ENCODE measurements around the gene CELA2A. TPM values are rescaled to one million over a fixed set of nuclear protein-coding genes. Genes with fewer than 3 reads are reported as not detected.
"Not testable (repeated sequence)": the region's sequence is repeated elsewhere in the genome, so short reads cannot be mapped to it uniquely, and the experiment has no call there.

The CELA2A gene
- total RNA-seq, 2 donors from 2014 or later: 3.6 TPM; not detected in 1

DNA sequence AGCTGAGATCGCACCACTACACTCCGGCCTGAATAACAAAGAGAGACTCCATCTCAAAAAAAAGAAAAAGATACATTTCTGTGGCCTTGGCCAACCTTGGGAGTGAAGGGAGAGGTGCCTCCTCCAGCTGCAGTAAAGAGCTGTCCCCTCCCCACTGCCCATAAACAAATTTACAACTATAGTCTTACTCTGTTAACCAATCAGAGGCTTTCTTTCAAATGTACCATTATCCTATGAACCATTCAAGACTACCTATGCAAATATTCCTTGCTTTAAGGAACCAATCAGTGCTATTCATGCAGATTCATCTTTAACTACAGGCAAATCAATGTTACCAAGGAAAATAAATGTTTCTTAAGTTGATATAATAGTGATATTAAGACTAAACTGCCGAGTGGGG is 20.4 kb downstream of the CELA2A start:
- H3K9me3 ChIP-seq: no peaks in the 10 kb centered on the region
- H3K27ac ChIP-seq: no peak overlapping the region
- intact Hi-C loops (cut with DNase I): no loop called here
- TF ChIP-seq, protein P1, sequence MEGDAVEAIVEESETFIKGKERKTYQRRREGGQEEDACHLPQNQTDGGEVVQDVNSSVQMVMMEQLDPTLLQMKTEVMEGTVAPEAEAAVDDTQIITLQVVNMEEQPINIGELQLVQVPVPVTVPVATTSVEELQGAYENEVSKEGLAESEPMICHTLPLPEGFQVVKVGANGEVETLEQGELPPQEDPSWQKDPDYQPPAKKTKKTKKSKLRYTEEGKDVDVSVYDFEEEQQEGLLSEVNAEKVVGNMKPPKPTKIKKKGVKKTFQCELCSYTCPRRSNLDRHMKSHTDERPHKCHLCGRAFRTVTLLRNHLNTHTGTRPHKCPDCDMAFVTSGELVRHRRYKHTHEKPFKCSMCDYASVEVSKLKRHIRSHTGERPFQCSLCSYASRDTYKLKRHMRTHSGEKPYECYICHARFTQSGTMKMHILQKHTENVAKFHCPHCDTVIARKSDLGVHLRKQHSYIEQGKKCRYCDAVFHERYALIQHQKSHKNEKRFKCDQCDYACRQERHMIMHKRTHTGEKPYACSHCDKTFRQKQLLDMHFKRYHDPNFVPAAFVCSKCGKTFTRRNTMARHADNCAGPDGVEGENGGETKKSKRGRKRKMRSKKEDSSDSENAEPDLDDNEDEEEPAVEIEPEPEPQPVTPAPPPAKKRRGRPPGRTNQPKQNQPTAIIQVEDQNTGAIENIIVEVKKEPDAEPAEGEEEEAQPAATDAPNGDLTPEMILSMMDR (IDR thresholded peaks at IDR 0.05): no peak
- DNase-seq: no peak
- H3K9ac ChIP-seq (ENCODE audit: low read depth in 2 of 2, low read length in 2 of 2): no peak overlapping the region
- H3K36me3 ChIP-seq: no peaks in the 10 kb centered on the region
- no peaks in the 10 kb centered on the region for H3K27me3 ChIP-seq
- no peaks in the 10 kb centered on the region for H3K4me1 ChIP-seq
- H3K4me3 ChIP-seq: no peak overlapping the region

DNA sequence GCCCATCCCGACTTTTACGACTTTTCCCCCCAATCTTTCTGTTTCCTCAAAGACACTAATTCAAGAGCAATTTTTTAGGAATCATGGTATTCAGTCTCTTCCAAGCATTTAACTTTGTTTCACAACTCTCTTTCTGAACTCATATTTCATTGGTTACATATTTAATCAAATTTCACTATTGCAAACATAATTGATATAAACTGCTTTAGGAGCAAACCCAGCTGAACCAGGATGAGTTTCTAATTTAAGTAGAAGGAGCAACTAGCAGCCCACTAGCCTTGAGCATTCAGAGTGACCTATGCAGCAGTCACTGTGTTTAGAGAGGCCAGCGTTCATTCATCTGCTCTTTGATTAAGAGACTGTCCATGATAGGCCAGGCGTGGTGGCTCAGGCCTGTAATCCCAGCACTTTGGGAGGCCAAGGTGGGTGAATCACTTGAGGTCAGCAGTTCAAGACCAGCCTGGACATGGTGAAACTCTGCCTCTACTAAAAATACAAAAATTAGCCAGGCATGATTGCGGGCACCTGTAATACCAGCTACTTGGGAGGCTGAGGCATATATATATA is 21.2 kb downstream of the CELA2A start:
- no peak overlapping the region for H3K27ac ChIP-seq
- no peaks in the 10 kb centered on the region for H3K4me1 ChIP-seq
- TF ChIP-seq, protein P1 (IDR thresholded peaks at IDR 0.05): no peak
- no peak overlapping the region for H3K4me3 ChIP-seq
- no peaks in the 10 kb centered on the region for H3K36me3 ChIP-seq
- H3K27me3 ChIP-seq: no peaks in the 10 kb centered on the region
- no peak for DNase-seq
- no peaks in the 10 kb centered on the region for H3K9me3 ChIP-seq
- intact Hi-C loops (cut with DNase I): no loop called here
- H3K9ac ChIP-seq (ENCODE audit: low read depth in 2 of 2, low read length in 2 of 2): no peak overlapping the region

DNA sequence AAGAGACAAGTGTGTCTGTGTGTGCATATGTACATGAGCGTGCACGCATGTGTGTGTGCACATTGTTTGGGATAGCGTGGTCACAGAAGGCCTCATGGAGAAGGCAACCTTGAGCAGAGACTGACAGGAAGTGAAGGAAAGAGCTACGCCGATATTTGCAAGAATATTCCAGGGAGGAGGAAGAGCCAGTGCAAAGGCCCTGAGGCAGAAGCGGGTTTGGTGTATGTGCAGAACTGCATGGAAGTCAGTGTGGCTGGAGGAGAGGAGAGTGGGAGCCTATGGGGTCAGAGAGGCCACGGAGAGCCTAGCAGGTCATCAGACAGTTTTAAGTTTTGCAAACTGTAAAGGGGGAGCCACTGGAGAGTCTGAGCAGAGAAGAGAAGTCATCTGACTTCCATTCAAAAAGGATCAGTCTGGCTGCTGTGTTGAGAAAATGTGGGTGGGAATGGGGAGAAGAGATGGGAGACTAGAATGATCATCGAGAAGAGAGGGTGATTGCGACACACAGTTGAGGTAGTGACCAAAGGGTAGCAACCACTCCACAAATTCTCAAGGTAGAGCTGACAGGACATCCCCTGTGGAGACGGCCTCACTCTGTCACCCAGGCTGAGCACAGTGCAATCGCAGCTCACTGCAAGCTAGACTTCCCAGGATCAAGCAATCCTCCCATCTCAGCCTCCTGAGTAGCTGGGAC is 23.3 kb downstream of the CELA2A start:
- TF ChIP-seq, protein P1 (IDR thresholded peaks at IDR 0.05): no peak
- Histone ChIP-seq H3K9me3 (no peaks in the 10 kb centered on the region), H3K4me3 (no peak overlapping the region), H3K9ac (ENCODE audit: low read depth in 2 of 2, low read length in 2 of 2) (no peak overlapping the region), H3K4me1 (no peaks in the 10 kb centered on the region), H3K27me3 (no peaks in the 10 kb centered on the region), H3K27ac (no peak overlapping the region), H3K36me3 (no peaks in the 10 kb centered on the region)
- no peak for DNase-seq
- intact Hi-C loops (cut with DNase I): no loop called here

DNA sequence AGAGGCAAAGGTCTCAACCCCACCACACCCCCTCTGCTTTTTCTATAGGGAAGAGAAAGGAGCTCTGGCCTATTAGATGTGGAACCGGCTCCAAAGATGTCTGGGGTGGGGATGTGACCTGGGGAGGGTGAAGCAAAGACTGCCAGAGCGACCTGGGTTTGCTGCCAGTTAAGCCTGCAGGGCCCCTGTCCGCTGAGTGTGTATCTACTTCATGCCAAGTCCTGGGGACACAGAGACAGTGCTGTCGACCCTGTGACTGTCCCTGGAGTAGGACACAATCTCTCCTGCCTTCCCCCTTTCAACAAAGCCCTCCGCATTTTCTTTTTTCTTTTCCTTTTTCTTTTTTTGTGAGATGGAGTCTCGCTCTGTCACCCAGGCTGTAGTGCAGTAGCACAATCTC is 25.9 kb downstream of the CELA2A start:
- DNase-seq; intact Hi-C loops (cut with DNase I): not testable (repeated sequence)

DNA sequence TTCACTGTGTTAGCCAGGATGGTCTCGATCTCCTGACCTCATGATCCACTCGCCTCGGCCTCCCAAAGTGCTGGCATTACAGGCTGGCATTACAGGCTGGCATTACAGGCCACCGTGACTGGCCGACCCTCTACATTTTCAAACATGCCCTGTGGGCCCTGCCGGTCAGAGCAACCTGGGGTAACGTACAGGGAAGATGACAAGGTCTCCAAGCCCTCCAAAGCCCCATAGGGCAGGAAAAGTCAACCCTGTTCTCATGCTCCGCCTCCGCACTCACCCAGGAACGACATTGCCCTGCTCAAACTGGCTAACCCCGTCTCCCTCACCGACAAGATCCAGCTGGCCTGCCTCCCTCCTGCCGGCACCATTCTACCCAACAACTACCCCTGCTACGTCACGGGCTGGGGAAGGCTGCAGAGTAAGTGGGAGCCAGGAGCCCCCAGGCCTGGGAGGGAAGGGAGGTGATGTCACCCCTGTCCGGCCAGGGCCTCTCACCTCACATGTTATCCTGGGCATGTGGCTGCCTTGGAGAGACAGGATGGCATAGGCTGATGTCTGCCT is 26.5 kb downstream of the CELA2A start:
- H3K4me3 ChIP-seq; H3K4me1 ChIP-seq; H3K36me3 ChIP-seq; H3K27ac ChIP-seq; DNase-seq; H3K9me3 ChIP-seq; intact Hi-C loops (cut with DNase I); H3K27me3 ChIP-seq; H3K9ac ChIP-seq (ENCODE audit: low read depth in 2 of 2, low read length in 2 of 2): not testable (repeated sequence)

More for the DNA sequence above, 25.9 kb downstream of the CELA2A start:
- not testable (repeated sequence) for H3K4me1 ChIP-seq; H3K27ac ChIP-seq; H3K36me3 ChIP-seq; H3K27me3 ChIP-seq; H3K9me3 ChIP-seq; H3K9ac ChIP-seq (ENCODE audit: low read depth in 2 of 2, low read length in 2 of 2); H3K4me3 ChIP-seq

DNA sequence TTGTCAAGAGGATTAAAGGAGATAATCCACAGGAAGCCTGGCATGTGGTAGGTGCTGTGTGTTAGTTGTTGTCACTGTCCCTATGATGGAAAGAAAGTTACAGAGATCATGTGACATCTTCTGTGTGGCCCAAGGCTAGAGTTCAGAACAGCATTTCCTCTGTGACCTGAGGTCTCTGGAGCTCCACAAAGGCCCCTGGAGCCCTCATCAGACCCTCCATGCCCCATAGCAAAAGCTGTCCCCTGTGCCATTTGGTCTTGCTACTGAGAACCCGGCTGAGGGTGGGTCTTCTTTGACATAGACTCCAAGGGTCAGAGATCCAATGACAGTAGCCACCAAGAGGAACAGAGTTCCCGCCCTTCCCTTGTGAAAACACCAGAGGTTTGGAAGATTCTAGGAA is 27.4 kb downstream of the CELA2A start:
- intact Hi-C loops (cut with DNase I): no loop called here
- no peaks in the 10 kb centered on the region for H3K27me3 ChIP-seq
- H3K36me3 ChIP-seq: no peaks in the 10 kb centered on the region
- TF ChIP-seq, protein P1 (IDR thresholded peaks at IDR 0.05): no peak
- H3K4me1 ChIP-seq: no peaks in the 10 kb centered on the region
- DNase-seq: no peak
- no peak overlapping the region for H3K27ac ChIP-seq
- no peak overlapping the region for H3K4me3 ChIP-seq
- H3K9me3 ChIP-seq: no peaks in the 10 kb centered on the region
- no peak overlapping the region for H3K9ac ChIP-seq (ENCODE audit: low read depth in 2 of 2, low read length in 2 of 2)

DNA sequence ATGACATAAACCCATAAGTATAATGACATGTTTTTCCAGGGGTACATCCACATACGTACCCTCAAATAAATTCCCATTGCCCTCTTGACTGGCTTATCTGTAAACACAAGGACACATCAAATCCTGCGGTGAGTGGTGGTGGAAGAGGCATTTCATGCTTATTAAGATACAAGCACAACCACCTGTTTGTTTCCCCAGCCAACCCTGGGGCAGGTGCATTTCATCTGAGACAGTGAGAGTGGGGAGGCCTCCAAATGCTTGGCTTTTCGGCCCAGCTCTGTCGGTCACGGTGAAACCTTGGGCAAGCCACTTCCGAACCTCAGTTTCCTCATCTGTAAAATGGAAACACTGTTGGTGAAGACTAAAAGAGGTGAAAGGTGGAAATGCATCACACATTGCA is 27.9 kb downstream of the CELA2A start:
- H3K27me3 ChIP-seq; DNase-seq; H3K4me1 ChIP-seq; H3K9me3 ChIP-seq; intact Hi-C loops (cut with DNase I); H3K36me3 ChIP-seq; H3K27ac ChIP-seq; H3K4me3 ChIP-seq; H3K9ac ChIP-seq (ENCODE audit: low read depth in 2 of 2, low read length in 2 of 2): not testable (repeated sequence)
